Measurements from ENCODE around the gene SMCR8.
A peak's percentile ranks its signal among the peaks of the same experiment; 100 is the strongest.
"Not testable (repeated sequence)": the region's sequence is repeated elsewhere in the genome, so short reads cannot be mapped to it uniquely, and the experiment has no call there.

Gene SMCR8

DNA sequence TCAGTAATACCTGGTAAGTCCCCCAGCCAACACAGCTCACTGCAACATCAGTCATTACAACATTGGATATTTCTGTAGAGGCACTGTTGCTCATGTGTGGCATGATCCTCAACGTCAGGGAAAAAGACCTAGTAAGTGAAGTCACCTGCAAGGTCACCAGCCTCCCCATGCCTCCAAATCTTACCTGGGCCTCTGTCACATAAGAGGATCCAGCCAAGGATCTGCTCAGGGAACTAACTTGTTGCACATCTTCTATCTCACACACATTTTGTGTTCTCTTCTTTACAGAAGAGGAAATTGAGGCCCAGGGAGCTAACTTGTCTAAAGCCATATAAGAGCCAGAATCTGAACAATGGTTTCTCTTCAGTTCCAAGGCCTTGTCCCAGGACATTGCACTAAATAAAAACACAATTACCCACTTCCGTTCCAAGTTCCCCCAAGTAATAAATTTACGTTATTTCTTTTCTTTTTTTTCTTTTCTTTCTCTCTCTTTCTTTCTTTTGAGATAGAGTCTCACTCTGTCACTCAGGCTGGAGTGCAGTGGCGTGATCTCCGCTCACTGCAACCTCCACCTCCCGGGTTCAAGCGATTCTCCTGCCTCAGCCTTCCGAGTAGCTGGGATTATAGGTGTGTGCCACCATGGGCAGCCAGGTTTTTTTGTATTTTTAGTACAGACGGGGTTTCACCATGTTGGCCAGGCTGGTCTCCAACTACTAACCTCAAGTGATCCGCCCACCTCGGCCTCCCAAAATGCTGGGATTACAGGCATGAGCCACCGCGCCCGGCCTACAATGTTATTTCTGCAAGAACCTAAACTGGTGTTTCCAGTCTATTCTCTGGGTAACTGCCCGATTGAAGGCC is 47.0 kb downstream of the SMCR8 start:
- no peak for DNase-seq

DNA sequence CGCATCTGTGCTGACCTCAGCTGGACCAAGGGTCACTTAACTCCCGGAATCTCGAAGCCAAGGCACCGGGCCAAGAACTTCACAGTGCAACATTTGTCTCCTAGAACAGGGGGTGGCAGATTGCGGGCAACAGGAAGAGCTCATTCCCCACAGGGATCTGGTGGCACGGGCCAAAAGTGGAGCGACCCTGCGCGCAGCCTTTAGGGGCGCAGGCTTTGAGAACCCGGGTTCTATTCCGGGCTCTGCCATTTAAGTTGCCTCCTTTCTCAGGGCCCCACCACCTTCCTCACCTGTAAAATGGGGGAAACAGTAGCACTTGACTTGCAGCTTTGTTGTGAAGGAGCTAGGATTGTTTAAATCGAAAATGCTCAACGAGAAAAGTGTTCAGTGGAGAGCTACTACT is 47.6 kb downstream of the SMCR8 start:
- peak in 1 of 2 experiments; percentile 64 for DNase-seq

DNA sequence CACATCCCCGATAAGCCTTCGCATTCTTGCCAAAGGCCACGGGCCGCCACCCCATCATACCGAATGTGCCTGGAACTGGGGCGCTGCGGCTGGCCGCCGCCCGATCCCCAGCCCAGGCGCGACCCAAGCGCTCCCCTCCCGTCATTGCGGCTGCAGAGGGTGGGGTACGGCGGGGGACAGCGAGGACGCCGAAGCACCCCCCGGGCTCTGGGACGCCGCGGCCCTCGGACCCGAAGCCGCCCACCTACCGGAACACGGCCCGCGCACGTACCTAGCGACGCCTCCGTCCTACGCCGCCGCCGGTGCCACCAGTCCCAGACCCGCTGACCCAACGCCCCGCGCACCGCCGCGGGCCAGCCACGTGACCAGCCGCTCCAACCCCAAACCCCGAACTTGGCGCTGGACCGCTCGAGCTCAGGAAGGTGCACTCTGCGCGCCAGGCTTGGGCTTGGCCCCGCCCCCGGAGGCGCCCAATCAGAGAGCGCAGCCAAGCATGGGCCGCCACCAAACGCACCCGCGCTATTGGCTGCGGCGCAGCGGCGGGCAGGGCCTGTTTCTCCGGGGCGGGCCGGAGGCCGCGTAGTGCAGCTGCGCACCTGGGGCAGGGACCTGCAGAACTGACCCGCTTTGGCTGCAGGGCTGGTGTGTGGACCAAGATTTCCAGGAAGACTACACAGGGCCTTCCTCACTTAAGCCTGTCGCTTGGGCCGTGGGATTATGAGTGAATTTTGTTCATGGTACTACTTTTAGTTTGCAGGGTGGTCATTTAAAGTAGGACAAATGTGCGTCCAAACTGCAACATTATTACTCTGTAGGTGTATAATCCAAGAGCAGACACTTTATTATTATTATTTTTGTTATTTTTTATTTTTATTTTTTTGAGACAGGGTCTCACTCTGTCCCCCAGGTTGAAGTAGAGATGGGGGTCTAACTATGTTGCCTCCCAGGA is 48.3 kb downstream of the SMCR8 start, which contains the start of gene SHMT1:
SHMT1 (minus strand) TSS at position 450 of the 949 bp plus-strand sequence. CDS start 7,569 bp downstream, outside the sequence.
- DNase-seq: peak; percentile 92 to 96

DNA sequence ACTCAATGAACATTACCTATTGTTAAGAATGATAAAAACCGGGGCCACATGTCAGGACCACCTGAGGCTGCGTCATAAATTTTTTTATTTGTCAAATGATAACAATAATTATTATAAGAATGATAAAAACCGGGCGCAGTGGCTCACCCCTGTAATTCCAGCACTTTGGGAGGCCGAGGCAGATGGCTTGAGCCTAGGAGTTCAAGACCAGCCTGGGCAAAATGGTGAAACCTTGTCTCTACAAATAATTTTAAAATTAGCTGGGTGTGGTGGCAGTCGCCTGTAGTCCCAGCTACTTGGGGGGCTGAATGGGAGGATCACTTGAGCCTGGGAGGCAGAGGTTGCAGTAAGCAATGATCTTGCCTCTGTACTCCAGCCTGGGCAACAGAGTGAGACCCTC is 49.1 kb downstream of the SMCR8 start:
- DNase-seq: no peak

DNA sequence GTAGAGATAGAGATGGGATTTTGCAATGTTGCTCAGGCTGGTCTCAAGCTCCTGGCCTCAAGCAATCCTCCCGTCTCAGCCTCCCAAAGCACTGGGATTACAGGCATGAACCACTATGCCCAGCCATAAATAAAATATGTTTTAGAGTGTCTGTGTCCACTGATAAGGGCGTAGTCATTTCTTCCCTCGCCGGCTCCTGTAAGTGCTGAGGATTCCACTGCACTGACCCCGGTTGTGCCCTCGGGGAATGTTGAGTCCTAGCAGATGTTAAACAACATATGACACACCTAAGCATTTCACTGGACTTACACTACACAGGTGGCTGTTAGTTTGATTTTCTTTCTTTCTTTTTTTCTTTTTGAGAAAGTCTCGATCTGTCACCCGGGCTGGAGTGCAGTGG is 53.9 kb downstream of the SMCR8 start:
- DNase-seq: no peak

DNA sequence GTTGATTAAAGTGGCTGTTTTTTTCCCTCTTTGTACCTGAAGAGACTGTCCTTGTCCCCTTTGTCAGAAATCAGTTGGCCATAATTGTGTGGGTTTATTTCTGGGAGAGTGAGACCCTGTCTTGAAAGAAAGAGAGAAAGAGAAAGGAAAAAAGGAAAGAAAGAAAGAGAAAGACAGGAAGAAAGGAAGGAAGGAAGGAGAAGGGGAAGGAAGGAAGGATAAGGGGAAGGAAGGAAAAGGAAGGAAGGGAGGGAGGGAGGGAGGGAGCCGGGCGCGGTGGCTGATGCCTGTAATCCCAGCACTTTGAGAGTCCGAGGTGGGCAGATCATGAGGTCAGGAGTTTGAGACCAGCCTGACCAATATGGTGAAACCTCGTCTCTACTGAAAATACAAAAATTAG is 55.7 kb downstream of the SMCR8 start:
- no peak for DNase-seq

DNA sequence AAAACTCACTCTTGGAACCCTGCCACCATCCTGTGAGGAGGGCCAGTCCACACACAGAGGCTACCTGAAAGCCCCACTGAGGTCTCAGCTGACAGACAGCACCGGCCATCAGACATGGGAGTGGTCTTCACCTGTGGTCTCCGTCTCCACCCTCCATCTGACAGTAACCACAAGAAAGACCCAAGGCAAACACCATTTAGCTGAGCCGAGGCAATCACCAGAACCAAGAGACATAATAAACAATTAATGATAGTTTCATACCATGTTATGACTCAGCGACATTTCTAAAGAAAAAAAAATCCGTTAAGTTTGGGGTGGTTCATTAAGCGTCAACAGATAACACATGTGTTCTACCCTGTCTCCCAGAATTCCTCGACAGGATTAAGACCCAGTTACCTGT is 56.4 kb downstream of the SMCR8 start:
- DNase-seq: no peak

DNA sequence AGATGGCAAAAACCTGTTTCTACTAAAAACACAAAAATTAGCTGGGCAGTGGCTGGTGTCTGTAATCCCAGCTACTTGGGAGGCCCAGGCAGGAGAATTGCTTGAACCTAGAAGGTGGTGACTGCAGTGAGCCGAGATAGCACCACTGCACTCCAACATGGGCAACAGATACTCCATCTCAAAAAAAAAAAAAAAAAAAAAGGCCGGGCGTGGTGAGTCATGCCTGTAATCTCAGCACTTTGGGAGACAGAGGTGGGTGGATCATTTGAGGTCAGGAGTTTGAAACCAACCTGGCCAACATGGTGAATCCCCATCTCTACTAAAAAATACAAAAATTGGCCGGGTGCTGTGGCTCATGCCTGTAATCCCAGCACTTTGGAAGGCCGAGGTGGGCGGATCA is 58.1 kb downstream of the SMCR8 start:
- DNase-seq: not testable (repeated sequence)

DNA sequence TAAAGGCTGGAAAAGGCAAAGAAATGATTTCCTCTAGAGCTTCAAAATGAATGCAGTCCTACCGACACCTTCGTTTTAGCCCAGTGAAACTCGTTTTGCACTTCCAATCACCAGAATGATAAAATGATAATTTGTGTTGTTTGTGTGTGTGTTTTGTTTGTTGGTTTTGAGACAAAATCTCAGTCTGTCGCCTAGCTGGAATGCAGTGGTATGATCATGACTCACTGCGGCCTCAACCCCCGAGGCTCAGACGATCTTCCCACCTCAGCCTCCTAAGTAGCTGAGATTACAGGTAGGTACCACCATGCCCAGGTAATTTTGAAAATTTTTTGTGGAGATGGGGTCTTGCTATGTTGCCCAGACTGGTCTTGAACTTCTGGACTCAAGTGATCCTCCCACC is 59.1 kb downstream of the SMCR8 start:
- no peak for DNase-seq

Measured in SW 1271 (cell line).